Limb (tissue), 2 donors: ENCODE measurements around the gene CLN3.
"Not testable (repeated sequence)": the region's sequence is repeated elsewhere in the genome, so short reads cannot be mapped to it uniquely, and the experiment has no call there.

ENCODE experiments used
- DNase-seq, 2 donors: peaks; one replicate each; pipeline ENCODE4 v3.0.0-alpha.2; 2016; ENCODE audit errors: extremely low spot score in 2 of 2

CLN3 gene

DNA sequence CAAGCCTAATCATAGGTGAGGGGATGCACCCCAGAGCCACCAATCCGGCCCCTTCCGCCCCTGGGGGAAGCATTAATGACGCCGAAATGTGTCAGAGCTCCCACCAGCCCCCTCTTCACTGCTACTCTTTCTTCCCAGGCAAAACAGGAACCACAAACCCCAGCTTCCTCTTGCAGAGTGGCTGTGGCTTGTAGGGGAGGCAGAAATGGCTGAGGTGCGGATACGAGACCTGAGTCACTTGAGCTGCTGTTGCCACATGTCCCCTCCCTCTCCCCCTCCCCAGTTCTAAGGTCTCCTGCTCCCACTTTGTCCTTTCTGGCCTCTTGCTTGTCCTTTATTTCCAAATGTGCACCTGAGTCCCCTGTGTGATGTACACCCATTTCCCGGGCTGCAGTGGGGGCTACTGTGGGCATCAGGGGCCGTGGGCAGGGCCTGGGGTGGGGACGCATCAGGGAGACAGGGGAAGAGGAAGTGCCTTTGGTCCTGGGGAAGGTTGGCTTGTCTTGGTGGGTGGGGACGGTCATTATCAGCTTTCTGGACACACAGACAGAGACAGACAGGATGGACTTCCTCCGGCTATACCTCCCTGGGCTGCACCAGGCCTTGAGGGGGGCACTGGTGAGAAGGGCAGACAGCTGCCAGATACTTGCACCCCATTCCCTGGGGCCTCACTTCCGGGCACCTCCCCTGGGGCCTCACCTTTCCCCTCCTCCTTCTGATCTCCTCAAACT is 2.4 kb upstream of the CLN3 start, which contains the start of gene APOBR:
APOBR (plus strand) TSS at position 523 of the 731 bp plus-strand sequence; CDS start at position 562, 39 bp downstream.
- no peak for DNase-seq

DNA sequence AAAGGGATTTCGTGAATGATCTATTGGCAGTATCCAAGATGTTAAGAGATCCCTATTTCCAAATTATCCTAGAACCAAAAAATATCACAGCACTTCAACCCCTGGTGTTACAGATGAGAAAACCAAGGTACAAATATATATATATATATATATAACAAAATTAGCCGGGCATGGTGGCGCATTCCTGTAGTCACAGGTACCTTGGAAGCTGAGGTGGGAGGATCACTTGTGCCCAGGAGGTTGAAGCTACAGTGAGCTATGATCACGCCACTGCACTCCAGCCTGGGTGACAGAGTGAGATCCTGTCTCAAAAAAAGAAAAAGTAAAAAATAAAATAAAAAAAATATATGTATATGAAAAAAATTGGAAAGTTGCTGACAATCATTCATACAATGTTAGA is 637 bp upstream of the CLN3 start:
- DNase-seq = no peak

GRCh38 chr16:28491230-28491969 is 474 bp downstream of the CLN3 start:
- no peak for DNase-seq

GRCh38 chr16:28486266-28486665 is 5.6 kb downstream of the CLN3 start:
- no peak for DNase-seq

- not testable (repeated sequence) for DNase-seq
These were observed 8.5 kb downstream of the CLN3 start for GRCh38 chr16:28483361-28483760.

- no peak for DNase-seq
These were observed 9.8 kb downstream of the CLN3 start for GRCh38 chr16:28482026-28482425.

DNA sequence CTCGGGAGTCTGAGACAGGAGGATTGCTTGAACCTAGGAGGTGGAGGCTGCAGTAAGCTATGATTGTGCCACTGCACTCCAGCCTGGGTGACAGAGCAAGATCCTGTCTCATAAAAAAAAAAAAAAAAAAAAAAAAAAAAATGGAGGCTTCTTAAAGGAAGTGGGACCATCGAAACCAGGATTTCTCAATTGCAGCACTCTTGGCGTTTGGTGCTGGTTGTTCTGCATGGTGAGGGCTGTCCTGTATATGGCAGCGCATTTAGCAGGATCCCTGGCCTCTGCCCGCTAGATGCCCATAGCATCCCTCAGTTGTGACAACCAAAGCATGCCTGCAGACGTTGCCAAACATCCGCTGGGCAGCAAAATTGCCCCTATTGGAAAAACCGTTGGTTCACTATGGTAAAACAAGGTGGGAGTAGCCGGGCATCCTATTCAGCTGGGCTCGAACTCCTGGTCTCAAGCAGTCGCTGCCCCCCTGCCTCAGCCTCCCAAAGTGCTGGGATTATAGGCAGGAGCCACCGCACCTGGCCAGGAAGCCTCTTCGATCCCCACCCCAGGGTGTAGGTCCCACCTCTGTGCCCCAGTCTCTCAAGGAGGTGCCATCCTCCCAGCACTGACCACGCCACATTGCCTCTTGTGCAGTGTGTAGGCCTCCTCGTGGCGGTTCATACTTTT is 13.2 kb downstream of the CLN3 start:
- DNase-seq = no peak

DNA sequence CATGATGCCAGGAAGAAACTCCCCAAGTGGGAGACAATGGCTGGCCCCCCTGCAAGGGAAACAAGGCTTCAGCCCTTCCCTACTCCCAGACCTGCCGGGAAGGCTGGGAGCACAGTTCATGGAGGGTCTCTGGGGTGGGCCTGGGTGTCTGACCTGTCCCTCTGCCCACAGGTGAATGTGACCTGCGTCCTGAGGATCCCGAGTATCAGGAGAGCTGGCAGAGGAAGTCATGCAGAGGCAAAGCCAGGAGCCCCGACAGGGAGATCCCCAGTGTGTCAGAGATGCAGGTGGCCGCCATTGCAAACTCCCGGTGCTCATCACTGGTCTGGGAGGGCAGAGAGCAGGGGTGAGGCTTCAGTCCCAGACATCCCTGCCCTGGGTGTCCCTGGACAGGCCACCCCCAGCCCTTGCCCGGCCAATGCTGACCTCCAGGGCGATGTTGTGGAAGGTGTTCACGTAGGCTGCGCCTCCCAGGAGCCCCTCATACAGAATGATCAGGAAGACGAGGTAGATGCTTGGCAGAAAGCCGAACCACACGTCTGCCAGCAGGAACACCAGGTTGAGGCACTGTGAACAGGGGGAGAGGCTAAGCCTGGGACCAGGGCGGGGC is 14.5 kb downstream of the CLN3 start:
- no peak for DNase-seq

GRCh38 chr16:28475221-28475620 is 16.7 kb downstream of the CLN3 start:
- DNase-seq = no peak

DNA sequence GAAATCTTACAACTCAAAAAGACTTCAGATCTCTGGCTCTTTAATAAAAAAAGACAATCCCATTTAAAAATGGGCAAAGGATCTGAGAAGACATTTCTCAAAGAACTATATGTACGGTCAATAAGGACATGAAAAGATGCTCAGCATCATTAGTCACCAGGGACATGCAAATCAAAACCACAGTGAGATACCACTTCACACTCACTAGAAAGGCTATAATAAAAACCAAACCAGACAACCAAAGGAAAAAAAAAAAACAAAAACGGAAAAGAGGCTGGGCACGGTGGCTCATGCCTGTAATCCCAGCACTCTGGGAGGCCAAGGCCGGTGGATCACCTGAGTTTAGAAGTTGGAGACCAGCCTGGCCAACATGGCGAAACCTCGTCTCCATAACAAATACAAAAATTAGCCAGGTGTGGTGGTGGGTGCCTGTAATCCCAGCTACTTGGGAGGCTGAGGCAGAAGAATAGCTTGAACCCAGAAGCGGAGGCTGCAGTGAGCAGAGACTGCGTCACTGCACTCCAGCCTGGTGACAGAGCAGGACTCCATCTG is 18.1 kb downstream of the CLN3 start:
- no peak for DNase-seq

GRCh38 chr16:28447081-28447480 is 44.8 kb downstream of the CLN3 start:
- not testable (repeated sequence) for DNase-seq

DNA sequence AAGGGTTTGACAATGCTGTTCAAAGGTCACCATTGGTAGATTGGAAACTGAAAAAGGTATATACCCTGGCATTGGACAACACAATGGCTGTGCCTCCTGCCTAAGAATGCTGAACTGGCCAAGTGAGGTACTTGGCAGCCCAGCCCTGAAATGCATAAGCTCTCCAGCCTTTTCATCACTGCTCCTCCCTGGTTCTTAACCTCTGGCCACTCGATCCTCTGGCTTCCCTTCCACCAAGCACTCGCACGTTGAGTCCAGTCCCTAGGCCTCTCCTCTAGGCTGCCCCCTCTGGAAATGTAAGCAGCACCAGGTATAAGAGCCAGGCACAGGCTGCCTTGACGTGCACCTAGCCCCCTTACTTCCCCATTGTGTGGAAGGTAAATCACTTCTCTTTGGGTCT is 45.5 kb downstream of the CLN3 start:
- not testable (repeated sequence) for DNase-seq

DNA sequence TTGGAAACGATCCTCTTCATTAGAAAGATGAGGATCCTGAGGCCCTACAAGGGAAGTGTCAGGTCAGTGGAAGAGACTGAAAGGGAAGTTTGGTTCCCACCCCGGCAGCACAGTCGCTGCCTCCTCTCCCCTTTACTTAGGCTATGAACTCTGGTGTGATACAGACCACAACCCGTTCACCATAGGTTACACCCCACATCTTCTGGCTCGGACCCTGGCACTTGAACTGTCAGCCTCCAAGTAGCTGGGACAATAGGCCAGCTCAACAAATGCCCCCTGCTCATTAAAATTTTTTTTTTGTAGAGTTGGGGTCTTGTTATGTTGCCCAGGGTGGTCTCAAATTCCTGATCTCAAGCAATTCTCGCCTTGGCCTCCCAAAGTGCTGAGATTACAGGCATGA is 47.9 kb downstream of the CLN3 start:
- not testable (repeated sequence) for DNase-seq

- DNase-seq = not testable (repeated sequence)
These were observed 53.0 kb downstream of the CLN3 start for GRCh38 chr16:28438899-28439298.

DNA sequence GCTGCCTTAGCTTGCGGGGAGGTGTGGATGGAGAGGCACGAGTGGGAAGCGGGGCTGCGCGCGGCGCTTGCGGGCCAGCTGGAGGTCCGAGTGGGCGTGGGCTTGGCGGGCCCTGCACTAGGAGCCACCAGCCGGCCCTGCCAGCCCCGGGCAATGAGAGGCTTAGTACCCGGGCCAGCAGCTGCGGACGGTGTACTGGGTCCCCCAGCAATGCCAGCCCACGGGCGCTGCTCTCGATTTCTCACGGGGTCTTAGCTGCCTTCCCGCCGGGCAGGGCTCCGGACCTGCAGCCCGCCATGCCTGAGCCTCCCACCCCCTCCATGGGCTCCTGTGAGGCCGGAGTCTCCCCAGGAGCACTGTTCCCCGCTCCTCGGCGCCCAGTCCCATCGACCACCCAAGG is 56.5 kb downstream of the CLN3 start:
- peak in 1 of 2 donors; percentile 6 for DNase-seq
